T-helper 22 cell (primary cell): Measurements from ENCODE around the gene CROCC.
"Not testable (repeated sequence)": the region's sequence is repeated elsewhere in the genome, so short reads cannot be mapped to it uniquely, and the experiment has no call there.

Experiments
- DNase-seq: peaks from one replicate; pipeline ENCODE4 v3.0.0-alpha.2; 2020; ENCODE audit warnings: low read depth

The CROCC gene

DNA sequence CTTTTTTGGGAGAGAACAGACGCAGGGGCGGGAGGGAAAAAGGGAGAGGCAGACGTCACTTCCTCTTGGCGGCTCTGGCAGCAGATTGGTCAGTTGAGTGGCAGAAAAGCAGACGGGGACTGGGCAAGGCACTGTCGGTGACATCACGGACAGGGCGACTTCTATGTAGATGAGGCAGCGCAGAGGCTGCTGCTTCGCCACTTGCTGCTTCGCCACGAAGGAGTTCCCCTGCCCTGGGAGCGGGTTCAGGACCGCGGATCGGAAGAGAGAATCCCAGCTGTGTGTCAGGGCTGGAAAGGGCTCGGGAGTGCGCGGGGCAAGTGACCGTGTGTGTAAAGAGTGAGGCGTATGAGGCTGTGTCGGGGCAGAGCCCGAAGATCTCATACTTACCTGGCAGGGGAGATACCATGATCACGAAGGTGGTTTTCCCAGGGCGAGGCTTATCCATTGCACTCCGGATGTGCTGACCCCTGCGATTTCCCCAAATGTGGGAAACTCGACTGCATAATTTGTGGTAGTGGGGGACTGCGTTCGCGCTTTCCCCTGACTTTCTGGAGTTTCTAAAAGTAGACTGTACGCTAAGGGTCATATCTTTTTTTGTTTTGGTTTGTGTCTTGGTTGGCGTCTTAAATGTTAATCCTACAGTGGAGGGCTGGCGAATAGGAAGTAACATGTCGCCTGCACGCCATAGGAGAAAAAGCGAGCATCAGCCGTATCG is 26.0 kb upstream of the CROCC start, which contains the start of gene RNU1-2:
Gene RNU1-2 (plus strand): TSS at position 383 of the 718 bp plus-strand sequence.
- DNase-seq = peak; percentile 64

GRCh38 chr1:16896316-16897055 is 25.2 kb upstream of the CROCC start:
- DNase-seq = not testable (repeated sequence)

DNA sequence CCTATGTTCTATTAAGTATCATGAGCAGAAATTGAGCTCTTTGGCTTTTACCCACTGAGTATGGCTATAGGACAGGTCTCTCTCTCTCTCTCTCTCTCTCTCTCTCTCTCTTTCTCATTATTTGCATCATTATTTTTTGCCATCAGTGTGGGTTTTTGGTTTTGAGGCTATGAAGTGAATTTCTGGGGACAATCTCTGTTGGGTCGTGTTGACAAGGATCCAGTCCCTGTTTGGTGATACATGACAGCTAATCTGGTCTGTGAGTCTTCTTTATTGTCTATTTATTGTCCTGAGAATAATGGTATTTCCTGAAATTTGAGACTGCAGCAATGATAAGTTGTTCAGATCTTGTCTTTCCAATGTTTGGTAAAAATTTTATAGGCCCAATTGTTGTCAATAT is 24.1 kb upstream of the CROCC start:
- not testable (repeated sequence) for DNase-seq

- not testable (repeated sequence) for DNase-seq
Measured at GRCh38 chr1:16898298-16898697, 23.4 kb upstream of the CROCC start.

- not testable (repeated sequence) for DNase-seq
Measured at GRCh38 chr1:16899020-16899419, 22.7 kb upstream of the CROCC start.

DNA sequence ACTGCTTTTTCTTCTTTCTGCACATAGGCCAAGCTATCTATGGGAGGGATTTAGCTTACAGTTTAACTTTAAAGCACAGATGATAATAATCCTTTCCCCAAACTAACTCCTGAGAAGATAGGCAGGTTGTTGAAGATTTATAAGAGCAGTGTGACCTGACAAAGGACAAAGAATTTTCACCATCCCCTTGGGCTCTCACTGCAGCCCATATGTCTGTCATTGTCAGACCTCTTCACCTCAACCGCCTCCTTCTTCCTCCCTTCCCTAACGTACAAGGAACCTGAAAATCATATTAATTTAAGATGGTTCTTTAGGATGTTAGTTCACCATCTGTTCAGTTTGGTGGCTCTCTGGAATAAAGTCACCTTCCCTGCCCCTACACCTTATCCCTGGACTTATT is 21.0 kb upstream of the CROCC start:
- no peak for DNase-seq

- not testable (repeated sequence) for DNase-seq
Measured at GRCh38 chr1:16901371-16901770, 20.4 kb upstream of the CROCC start.

- no peak for DNase-seq
Measured at GRCh38 chr1:16903054-16903453, 18.7 kb upstream of the CROCC start.

DNA sequence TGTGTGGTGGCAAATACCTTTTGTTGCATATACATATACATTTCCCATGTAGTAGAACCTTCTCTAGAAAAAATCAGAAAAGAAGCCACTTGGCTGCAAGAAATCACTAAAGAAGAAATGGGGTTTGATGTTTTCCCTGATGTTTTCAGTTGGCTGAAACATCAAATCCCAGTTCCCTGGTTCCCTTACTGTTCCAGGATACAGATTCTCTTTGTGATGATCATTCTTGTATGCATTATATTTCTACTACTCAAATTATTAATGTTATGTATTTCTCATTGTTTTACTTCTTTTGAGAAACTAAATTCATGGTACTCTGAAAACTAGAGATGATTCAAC is 18.3 kb upstream of the CROCC start:
- no peak for DNase-seq

DNA sequence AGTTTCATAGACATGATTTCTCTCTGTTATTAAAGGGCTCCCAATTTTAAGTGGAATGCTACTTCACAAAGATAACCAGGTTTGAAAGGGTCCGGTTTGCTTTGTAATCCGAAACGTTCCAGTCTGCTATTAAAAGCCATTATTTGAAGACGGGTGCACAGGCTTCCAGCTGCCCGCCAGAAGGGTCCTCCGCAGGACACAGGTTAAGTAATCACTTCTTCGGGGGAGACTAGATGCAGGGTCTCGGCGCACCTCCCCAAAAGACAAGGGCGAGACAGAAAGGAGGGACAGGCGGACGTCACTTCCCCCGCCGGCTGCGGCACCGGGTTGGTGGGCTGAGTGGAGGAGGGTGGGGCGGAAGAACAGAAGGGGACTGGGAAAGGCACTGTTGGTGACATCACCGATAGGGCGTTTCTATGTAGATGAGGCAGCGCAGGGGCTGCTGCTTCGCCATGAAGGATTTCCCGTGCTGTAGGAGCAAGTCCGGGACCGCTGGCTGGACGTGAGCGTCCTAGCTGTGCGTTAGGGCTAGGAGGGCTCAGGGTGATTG is 17.1 kb upstream of the CROCC start:
- DNase-seq = peak; percentile 100

DNA sequence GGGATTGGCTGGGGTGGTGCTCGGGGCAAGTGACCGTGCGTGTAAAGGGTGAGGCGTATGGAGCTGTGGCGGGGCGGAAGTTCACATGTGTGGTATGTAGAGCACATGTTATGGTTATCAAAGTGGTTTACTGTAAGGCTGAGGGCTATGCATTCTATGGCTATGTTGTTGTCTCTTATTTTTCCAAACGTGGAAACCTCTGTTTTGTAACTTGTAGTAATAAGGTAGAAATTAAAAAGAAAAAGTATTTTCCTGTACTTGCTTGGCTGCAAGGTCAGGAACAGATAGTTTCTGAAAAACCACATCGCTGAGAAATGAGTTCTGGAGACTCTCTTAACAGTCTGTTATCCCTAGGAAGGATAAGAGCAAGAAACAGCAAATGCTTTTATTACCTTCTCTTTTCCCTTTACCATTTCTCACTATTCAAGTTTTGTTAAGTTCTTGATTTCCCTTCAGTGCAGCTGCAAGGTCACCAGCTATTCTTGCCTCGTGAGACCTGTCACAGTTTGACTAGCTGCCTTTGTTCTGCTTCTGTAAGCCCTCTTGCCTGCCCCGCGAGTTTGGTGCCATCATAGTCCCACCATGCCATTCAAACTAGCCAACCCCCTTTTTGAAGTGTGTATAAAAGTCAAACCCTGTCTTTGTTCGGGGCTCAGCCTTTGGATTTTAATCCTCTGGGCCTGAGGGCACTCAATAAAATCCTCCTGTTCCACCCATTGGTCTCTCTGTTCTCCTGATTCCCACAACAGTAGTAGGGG is 16.4 kb upstream of the CROCC start:
- no peak for DNase-seq

GRCh38 chr1:16905868-16906702 is 15.6 kb upstream of the CROCC start:
- no peak for DNase-seq

DNA sequence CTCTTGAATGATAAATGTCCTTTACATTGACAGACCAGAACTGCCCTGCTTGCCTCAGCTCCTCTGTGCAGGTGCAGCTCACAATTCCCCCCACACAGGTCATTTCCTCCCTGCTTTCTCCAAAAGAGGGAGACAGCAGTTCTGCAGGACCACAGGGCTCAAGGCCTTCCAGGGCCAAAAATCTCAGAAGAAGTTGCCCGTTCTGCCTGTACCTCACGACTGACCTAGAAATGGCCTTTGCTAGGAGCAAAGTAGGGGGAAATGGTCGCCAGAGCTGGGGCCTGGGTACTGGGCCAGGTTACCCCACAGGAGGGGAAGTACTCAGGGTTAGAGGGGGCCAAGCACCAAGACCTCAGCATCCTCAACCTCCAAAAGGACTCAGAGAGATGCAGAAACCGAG is 14.9 kb upstream of the CROCC start:
- no peak for DNase-seq

DNA sequence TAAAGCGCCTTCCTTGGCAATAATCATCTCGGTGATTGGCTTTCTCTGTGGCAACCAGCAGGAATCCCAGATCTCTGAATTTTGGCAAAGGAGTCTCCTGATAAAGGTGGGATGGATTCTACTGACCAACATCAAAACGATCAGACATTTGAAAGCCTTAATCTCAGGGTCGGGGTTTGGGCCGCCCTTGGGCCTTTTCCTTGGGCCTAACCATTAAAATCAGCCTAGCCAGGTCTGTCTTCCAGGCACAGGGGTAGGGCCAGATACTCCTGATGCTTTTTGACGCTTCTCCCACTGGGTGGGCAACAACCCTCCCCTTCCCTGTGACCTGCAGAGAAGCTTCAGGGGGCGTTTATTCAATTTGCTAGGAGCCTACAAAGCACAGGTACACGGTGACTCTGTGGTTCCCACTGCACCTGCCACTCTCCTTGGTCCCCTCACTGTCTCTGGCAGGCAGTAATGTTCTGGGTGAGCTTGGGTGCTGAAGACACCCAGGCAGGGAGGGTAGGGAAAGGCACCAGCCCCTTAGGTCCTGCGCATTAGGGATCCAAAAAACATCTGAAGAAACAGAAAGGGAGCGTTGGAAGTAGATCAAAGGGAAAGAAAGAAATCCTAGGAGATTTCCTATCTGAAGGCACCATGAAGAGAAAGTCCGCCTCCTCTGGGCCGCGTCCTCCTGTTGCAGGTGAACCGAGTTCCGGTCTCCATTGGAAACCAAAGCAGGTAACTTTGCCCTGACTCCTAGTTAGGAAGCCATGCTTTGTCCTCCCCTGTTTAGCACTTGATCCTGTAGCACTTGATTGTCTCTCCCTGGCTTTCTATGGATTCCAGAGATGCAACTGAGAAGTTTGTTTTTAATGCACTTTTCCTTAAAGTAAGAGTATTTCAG is 13.6 kb upstream of the CROCC start:
- DNase-seq = no peak

- not testable (repeated sequence) for DNase-seq
Measured at GRCh38 chr1:16911851-16912721, 9.6 kb upstream of the CROCC start.

- not testable (repeated sequence) for DNase-seq
Measured at GRCh38 chr1:16912742-16913141, 9.0 kb upstream of the CROCC start.

GRCh38 chr1:16913181-16913832 is 8.4 kb upstream of the CROCC start:
- DNase-seq = no peak

- DNase-seq = peak; percentile 92
Measured at GRCh38 chr1:16913833-16914662, 7.7 kb upstream of the CROCC start.
